Activated B cell treated with CpG ODN at 0.5 μM for 24 hours (primary cell): ENCODE measurements around the gene IQSEC1. TPM values are rescaled to one million over a fixed set of nuclear protein-coding genes. Genes with fewer than 3 reads are reported as not detected.

ENCODE experiments used
- ATAC-seq: fragments of 200-7000 bp; cut with Tn5 transposase; one replicate; pipeline ENCODE4 v1.10.0; 2021; ENCODE audit warnings: low read depth, mild to moderate bottlenecking, moderate library complexity
- CTCF ChIA-PET: fragments of 350-600 bp; sonication (Branson Sonifier 250); formaldehyde crosslinking; loops from one replicate; lab custom pipeline; 2021; ENCODE audit warnings: antibody characterized with exemption; lab: Charles Lee
- POLR2A ChIA-PET: fragments of 350-600 bp; sonication (Branson Sonifier 250); formaldehyde crosslinking; loops from one replicate; lab custom pipeline; 2021; ENCODE audit warnings: antibody characterized with exemption; lab: Charles Lee
- DNase-seq: peaks from one replicate; pipeline ENCODE4 v3.0.0; 2022
- H3K27ac Mint-ChIP-seq: one replicate; pipeline ENCODE4 v1.8.0; 2020; ENCODE audit warnings: mixed read lengths
- H3K27me3 Mint-ChIP-seq: one replicate; pipeline ENCODE4 v1.8.0; 2021; ENCODE audit warnings: mixed read lengths
- H3K36me3 Mint-ChIP-seq: one replicate; pipeline ENCODE4 v1.8.0; 2021; ENCODE audit warnings: low read depth, mixed read lengths
- H3K4me1 Mint-ChIP-seq: one replicate; pipeline ENCODE4 v1.8.0; 2021; ENCODE audit warnings: mixed read lengths
- H3K4me3 Mint-ChIP-seq: one replicate; pipeline ENCODE4 v1.8.0; 2020; ENCODE audit warnings: mild to moderate bottlenecking, mixed read lengths
- H3K9me3 Mint-ChIP-seq: one replicate; pipeline ENCODE4 v1.8.0; 2020; ENCODE audit warnings: mixed read lengths
- intact Hi-C: fragments of 100-400 bp; cut with micrococcal nuclease; formaldehyde crosslinking; loops from one replicate; pipeline ENCODE4 v1.15.1; 2024
- total RNA-seq: library from RNA; stranded (reverse); gene quantifications from 2 replicates; pipeline ENCODE4 v1.2.3, GENCODE V29; 2022
- TF ChIP-seq, protein P1 (sequence below): fragments of 200-600 bp; IDR thresholded peaks from one replicate; pipeline ENCODE4 v1.8.0; 2022; ENCODE audit warnings: antibody characterized with exemption, mild to moderate bottlenecking

The IQSEC1 gene
- total RNA-seq, 1 donor from 2014 or later, result 296 TPM

DNA sequence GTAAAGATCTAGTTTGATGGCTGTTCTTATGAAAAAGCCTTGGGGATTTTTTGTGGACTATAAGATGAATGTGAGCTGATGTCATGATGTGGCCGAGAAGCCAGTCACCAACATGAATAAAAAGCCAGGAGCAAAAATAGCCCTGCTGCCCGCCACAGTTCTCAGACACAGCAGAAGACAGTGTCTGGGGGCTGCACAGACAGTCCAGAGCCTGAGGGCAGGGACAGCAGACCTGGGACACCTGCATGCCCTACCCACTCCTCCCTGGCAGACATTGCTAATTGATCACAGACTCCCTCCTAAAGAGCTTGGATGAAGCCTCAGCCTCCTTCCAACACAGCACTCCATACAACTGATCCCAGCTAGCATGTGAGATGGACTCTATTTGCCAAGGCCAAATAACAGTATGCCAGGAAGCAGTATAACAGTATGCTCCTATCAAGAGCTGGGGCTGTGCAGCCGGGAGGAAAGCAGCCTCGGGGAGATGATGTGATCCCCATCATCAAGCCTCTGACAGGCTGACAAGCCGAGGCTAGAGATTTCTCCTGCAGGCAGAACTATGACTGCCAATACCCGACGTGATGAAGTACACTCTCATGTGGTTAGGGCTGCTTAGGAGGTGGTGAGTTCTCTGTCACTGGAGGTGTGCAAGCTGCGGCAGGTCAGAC, 126.4 kb downstream of the IQSEC1 start:
- H3K36me3 Mint-ChIP-seq, result peaks cover 55% of the 10 kb centered on the region
- peaks cover 56% of the 10 kb centered on the region for H3K4me1 Mint-ChIP-seq
- no peaks in the 10 kb centered on the region for H3K27me3 Mint-ChIP-seq
- peak overlapping the region; percentile 63 for H3K27ac Mint-ChIP-seq
- TF ChIP-seq, protein P1, sequence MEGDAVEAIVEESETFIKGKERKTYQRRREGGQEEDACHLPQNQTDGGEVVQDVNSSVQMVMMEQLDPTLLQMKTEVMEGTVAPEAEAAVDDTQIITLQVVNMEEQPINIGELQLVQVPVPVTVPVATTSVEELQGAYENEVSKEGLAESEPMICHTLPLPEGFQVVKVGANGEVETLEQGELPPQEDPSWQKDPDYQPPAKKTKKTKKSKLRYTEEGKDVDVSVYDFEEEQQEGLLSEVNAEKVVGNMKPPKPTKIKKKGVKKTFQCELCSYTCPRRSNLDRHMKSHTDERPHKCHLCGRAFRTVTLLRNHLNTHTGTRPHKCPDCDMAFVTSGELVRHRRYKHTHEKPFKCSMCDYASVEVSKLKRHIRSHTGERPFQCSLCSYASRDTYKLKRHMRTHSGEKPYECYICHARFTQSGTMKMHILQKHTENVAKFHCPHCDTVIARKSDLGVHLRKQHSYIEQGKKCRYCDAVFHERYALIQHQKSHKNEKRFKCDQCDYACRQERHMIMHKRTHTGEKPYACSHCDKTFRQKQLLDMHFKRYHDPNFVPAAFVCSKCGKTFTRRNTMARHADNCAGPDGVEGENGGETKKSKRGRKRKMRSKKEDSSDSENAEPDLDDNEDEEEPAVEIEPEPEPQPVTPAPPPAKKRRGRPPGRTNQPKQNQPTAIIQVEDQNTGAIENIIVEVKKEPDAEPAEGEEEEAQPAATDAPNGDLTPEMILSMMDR, result no peak
- ChIA-PET POLR2A (no interaction called here), CTCF (interaction anchor here (1.3 kb wide), 1 partner anchor 30 kb away, joined by 3 read pairs; no protein-coding TSS in a partner anchor)
- DNase-seq (no peak), ATAC-seq (no peak)
- no peaks in the 10 kb centered on the region for H3K9me3 Mint-ChIP-seq
- H3K4me3 Mint-ChIP-seq, result no peak overlapping the region
- intact Hi-C loops, result no loop called here

DNA sequence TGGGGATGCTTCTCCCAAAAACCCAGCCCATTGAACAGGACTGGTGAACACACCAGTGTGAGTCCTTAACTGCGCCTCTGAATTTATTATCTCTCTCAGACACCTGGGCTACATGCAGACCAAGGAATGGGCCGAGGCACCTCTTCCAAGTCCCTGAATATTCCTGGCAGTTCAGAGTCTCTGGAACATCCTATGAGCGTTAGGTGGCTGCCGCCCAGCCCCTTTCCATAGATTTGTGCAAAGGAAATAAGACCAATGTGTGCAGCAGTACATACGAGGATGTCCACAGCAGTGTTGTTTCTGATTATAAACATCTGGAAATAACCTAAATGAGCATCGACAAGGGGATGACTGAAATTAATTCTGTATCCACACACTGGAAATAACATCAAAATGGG, 127.0 kb downstream of the IQSEC1 start:
- Mint-ChIP-seq H3K36me3 (peaks cover 54% of the 10 kb centered on the region), H3K27ac (peak overlapping the region; percentile 63), H3K4me3 (no peak overlapping the region), H3K27me3 (no peaks in the 10 kb centered on the region), H3K4me1 (peaks cover 51% of the 10 kb centered on the region), H3K9me3 (no peaks in the 10 kb centered on the region)
- ATAC-seq (no peak), DNase-seq (no peak)
- TF ChIP-seq, protein P1, result no peak
- ChIA-PET POLR2A (no interaction called here), CTCF (interaction anchor here (1.3 kb wide), 1 partner anchor 30 kb away, joined by 3 read pairs; no protein-coding TSS in a partner anchor)
- intact Hi-C loops, result no loop called here

DNA sequence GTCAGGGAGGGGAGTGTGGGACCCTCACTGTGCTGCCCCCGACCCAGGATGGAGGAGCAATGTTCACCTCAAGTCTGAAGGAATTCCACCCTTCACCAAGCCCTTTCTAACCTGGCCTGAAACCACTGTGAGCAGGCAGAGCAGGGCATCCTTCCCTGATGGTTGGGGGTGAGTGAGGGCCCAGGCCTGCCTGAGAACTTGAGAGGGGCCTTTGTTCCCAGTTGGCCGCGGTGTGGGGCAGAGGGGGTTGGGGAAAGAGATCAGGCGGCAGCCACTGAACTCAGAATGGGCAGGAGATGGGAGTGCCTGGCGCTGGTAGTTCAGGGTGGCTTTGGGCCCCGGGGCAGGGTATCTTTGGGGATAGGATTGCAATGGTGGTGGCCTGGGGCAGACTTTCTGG, 128.4 kb downstream of the IQSEC1 start:
- Mint-ChIP-seq H3K4me1 (peaks cover 48% of the 10 kb centered on the region), H3K27ac (no peak overlapping the region), H3K27me3 (no peaks in the 10 kb centered on the region), H3K9me3 (no peaks in the 10 kb centered on the region), H3K36me3 (peaks cover 65% of the 10 kb centered on the region), H3K4me3 (no peak overlapping the region)
- TF ChIP-seq, protein P1, result no peak
- DNase-seq (no peak), ATAC-seq (no peak)
- ChIA-PET CTCF (no interaction called here), POLR2A (interaction anchor here (0.7 kb wide), 1 partner anchor 14 kb away, joined by 8 read pairs; no protein-coding TSS in a partner anchor)
- intact Hi-C loops, result no loop called here

DNA sequence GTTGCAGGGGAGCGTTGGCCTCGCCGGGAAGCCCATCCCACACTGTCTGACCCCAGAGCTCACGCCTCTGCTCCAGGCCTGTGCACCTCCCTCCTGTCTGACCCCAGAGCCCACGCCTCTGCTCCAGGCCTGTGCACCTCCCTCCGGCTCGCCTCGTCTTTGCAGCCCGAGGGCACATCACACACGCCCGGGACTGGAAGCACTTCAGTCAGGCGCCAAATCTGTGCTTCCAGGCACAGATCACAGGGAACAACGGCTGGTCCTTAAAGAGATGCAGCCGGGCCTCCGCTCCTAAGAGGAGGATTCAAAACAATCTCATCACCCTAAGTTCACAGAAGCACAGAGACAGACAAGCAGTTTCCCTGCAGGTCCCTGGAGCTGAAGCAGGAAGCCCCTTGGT, 128.8 kb downstream of the IQSEC1 start:
- ATAC-seq, result no peak
- TF ChIP-seq, protein P1, result no peak
- no peak for DNase-seq
- Mint-ChIP-seq H3K9me3 (no peaks in the 10 kb centered on the region), H3K36me3 (peaks cover 68% of the 10 kb centered on the region), H3K4me3 (no peak overlapping the region), H3K27ac (no peak overlapping the region), H3K4me1 (peaks cover 43% of the 10 kb centered on the region), H3K27me3 (no peaks in the 10 kb centered on the region)
- ChIA-PET CTCF (no interaction called here), POLR2A (no interaction called here)
- intact Hi-C loops, result no loop called here

DNA sequence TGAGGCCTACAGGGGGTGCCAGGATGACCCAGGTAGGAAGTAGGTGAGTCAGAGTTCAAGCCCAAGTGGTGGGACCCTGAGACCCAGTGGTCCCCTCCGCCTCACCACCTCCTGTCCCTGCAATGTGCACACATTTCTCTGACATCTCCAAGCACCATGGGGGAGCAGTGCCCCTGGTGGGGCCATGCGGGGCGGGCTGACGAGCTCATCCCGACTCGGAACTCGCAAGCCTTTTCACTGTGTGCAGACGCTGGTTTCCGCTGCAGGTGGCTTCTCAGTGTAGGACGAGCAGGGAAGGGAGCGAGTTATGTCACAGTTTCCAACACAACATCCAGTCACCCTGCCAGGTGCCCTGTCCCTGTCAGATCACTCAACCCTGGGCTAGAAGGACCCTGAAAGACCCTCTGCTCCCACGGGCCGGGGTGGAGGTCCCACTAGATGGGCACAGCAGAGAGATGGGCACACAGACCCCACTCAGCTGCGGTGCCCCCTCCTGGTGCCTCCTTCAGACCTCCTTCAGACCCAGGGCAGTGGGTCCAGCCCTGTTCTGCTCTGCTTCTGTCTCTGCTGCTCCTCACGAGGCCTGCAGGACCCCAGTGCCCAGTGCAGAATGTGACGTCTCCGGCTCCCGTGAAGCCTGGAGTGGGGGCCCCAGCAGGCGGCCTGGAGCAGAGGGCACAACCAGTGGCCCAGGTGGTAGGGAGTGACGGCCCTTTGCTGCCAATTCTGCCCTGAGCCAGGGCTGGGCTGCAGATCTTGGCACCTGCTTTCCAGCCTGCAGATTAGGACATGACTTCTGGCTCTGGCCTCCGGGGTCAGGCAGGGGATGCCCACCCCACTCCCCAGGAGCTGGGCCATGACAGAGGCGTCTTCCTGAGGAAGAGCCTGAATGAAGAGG, 129.9 kb downstream of the IQSEC1 start:
- H3K27me3 Mint-ChIP-seq, result no peaks in the 10 kb centered on the region
- CTCF ChIA-PET, result no interaction called here
- no peak for ATAC-seq
- no peak overlapping the region for H3K4me3 Mint-ChIP-seq
- peaks cover 71% of the 10 kb centered on the region for H3K36me3 Mint-ChIP-seq
- POLR2A ChIA-PET, result no interaction called here
- DNase-seq, result no peak
- H3K9me3 Mint-ChIP-seq, result no peaks in the 10 kb centered on the region
- H3K27ac Mint-ChIP-seq, result no peak overlapping the region
- intact Hi-C loops, result no loop called here
- TF ChIP-seq, protein P1, result no peak
- H3K4me1 Mint-ChIP-seq, result peaks cover 33% of the 10 kb centered on the region
